DMS79 (cell line): Measurements from ENCODE around the gene RECQL.
"Not testable (repeated sequence)": the region's sequence is repeated elsewhere in the genome, so short reads cannot be mapped to it uniquely, and the experiment has no call there.

Experiments
- DNase-seq: peaks from one replicate; lab custom pipeline; 2025; lab: John Stamatoyannopoulos, UW

The RECQL gene

DNA sequence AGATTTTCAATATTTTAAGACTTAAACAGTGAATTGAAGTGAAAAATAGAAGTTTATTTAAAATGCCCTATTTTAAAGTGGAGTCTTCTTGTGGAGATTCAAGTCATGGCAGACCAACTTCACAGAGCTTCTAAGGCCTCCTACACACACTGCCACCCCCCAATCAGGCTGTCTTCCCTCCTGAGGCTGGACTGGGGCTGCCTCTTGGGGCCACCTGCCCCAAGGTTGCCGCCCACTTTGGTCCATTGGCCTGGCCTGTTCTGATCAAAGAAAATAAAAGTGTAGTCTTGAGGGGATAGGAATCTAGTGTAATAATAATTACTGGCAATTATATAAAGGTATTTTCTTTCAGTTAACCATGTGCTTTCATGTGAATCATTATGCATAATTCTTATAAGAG, 1.4 kb upstream of the RECQL start:
- DNase-seq, result no peak

DNA sequence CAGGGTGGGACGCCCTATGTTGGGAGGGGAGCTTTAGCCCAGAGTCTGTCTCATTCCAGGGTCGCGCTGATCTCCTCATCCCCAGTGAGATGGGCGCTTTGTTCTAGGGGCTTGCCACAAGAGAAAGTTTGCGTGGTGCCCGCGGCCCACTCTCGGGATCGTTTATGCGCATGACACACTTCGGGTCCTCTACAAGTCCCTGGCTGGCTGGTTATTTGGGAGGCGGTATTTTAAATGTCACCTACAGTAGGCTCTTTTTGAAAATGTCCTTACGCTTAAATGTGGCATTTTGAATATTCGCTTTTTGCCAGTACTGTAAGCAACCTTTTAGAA, 695 bp upstream of the RECQL start:
- no peak for DNase-seq

DNA sequence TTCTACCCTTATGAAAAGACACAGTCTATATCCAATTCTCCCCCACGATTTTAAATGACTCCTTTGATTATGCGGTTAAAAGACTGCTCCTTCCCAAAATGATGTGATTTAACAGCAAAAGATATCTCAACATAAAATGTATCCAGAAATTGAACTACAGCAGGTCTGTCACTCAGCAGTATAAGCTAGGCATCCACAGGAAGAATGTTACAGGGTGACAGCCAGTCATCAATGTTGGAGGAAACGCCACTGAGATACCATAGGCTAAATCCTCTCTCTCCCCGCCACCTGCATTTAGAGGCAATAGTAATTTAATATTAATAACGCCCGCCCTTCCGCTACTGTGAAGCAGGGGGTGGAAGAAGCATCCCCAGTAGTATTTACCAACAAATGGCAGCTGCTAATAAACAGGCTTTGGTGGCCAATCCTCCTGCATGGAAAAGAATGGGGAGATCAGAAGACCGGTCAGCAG, 613 bp downstream of the RECQL start:
- DNase-seq, result no peak

DNA sequence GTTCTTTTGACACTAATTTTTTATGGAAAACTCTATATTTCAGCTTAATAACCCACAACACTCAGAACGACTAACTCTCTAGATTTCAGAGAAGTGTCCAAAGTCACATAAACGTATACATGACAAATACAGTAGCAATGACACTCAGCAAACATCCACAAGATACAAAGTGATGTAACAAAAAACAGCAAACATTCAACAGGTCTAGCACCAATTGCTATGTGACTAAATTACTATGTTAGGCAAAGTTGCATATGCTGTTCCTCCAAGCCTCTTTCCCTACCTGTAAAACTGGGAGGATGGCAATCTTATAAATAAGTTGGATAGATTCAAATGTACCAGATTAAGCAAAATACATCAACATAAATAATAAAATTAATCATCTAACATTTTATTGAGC, 1.7 kb downstream of the RECQL start:
- no peak for DNase-seq

DNA sequence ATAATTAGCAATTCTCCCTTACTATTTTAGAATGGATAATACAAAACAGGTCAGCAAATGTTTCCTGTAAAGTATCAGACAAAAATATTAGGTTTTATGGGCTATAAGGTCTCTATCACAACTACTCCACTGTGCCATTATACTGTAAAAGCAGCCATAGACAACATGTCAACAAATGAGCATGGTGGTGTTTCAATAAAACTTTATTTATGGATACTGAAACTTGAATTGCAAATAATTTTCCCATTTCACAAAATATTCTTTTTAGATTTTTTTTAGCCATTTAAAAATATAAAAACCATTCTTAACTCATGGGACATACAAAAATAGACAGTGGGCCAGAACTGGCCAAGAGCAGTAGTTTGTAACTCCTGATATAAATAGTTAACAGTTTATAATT, 15.4 kb downstream of the RECQL start:
- no peak for DNase-seq

DNA sequence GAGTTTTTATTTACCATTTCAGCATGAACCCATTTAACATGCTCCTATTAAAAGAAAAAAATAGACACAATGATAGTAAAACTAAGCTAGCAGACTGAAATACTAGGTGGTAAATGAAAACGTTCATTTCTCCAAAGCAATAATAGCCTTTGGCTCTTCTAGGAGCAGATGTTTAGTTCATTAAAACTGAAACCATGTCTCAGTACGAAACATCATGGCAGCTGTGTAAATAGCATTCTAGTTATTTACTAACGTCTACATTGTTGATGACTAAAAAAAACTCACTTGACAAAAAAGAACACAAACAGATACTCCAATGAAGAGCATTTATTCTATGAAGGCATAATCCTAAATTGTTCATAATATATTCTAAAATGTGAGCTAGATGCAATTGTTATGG, 17.9 kb downstream of the RECQL start:
- DNase-seq, result no peak

DNA sequence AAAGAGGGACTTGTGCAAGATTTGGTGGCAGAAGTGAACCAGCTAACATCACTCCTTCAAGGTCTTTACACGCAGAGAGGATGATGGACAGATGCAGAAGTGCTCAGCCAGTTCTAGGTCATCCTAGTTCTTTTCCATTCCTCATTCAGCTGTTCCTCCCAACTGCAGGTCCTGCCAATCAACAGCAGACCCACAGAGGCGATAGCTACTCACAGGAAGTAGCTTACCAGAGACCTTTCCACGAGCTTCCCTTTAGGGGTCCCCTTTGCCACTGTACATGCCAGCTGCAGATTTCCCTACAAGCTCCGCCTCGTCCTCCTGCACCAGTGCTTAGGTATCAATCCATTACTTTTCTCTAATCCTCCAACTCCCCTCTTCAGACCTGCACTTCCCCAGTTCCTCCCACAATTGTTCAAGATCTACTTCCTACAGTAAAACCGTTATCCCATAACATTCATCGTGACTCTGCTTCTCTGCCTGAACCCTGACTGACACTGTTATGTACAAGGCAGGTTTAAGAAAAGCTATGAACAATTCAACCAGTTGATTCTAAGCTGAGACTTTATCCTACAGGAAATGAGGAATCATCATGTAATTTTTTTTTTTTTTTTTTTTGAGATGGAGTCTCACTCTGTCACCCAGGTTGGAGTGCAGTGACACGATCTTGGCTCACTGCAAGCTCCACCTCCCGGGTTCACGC, 22.5 kb downstream of the RECQL start:
- no peak for DNase-seq

DNA sequence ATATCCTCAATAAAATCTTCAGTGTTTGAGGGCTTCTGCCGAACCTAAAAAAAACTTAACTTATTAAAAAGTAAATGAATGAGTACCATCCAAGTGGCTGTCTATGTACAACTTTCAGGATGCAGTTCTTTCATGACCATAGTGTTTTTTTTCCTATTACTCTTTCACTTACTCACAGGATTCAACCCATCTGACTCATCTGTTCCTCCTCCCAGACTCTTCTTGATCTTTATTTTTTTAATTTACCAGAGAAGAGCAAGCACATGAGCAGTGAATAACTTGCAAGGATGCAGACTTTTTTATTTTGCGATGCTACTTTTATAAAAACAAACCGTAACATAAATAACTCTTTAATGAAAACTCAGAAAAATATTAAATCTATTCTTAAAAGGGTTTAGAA, 24.5 kb downstream of the RECQL start:
- no peak for DNase-seq

DNA sequence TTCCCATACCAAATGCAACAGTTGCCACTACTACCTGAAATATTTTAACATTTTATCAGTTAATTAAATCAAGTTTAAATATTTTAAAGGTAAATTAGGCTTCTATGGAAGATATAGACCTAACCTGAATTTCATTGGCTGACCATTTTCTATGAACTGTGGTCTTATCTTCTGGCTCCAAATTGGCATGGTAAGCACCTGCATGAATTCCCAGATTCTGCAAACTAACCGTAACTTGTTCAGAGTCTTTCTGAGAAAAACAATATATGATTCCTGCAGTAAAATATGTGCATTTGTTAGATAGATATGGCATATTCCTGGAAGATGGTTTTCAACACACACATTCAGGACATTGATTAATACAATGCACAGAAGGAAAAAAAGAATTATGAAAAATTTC, 25.9 kb downstream of the RECQL start:
- no peak for DNase-seq

DNA sequence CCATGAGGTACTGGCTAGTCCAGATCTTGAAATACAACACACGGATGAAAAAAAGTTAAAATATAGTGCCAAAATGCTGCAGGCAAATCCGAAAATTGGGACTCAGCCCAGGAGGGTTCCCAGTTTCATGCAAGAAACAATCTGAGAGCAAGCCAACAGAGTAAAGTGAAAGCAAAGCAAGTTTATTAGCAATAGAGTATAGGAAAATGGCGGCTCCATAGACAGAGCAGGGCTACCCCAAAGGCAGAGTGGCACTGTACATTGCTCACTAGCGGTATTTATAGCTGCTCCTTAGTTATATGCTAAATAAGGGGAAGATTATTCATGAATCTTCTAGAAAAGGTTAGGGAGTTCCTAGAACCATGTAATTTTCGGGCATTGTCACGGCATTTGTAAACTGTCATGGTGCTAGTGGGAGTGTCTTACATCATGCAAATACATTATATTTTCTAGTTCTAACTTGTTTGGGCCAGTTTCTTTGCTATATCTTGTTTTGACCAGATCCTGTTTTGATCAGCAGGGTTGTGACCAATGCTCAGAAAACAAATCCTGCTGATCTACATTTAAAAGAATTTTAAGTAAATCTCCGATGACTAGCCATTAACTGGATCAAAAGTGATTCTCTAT, 29.1 kb downstream of the RECQL start:
- no peak for DNase-seq

DNA sequence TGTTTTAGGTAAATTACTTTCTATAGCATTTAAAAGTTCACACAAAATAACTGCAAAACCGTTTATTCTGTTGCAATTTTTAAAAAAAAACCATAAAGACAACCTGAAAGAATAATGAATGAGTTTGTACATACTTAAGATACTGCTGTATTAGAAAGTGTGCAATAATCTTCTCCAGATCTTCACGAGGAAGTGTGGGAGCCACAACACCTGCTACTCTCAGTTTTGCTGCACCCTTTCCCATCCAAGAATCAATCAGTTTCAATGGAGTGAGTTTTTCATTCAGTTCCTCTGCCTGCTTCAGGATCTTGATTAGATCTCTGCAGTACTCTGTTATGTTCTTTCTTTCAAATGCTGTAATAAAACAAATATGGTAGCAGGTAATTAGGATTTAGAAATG, 30.1 kb downstream of the RECQL start:
- DNase-seq, result no peak

DNA sequence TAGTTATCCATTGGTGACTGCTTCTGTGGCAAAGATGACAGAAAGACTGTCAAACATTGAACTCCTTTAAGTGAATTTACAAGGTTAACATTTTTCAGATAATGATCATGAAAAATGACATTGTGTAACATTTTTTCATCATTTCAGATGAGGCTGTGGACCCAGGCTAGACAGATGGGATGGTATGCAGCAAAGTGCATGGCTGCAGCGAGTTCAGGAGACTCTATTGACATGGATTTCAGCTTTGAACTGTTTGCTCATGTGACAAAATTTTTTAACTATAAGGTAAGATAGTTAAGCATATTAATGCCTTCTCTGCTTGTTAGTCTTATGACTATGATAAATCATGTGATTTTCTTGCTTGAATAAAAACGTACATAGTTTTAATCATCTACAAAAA, 34.1 kb downstream of the RECQL start:
- DNase-seq, result not testable (repeated sequence)

DNA sequence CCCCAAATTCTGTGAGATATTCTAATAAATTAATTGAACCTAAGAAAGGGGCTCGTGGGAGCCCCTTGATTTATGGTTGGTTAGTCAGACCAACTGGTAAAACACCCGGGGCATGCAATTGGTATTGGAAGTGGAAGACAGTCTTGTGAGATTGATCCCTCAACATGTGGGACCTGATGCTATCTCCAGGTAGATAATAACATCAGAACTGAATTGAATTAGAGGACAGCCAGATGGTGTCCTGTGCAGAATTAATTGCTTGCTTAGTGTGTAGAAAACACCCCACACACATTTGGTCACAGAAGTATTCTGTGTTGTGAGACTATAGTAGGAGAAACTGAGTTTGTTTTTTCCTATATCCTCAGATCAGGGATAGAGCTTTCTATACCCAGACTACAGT, 42.0 kb downstream of the RECQL start:
- no peak for DNase-seq

DNA sequence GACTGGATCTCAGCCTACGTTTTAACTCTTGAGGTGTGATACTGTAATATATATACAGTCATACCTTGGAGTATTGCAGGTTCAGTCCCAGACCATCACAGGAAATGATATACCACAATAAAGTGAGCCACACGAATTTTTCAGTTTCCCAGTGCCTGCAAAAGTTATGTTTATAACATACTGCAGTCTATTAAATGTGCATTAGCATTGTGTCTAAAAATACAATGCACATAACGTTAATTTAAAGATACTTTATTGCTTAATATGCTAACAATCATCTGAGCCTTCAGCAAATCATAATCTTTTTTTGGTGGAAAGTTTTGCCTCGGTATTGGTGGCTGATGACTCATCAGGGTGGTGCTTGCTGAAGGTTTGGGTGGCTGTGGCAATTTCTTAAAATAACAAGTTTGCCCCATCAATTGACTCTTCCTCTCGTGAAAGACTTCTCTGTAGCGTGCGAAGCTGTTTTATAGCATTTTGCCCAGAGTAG, 45.1 kb downstream of the RECQL start:
- DNase-seq, result no peak

DNA sequence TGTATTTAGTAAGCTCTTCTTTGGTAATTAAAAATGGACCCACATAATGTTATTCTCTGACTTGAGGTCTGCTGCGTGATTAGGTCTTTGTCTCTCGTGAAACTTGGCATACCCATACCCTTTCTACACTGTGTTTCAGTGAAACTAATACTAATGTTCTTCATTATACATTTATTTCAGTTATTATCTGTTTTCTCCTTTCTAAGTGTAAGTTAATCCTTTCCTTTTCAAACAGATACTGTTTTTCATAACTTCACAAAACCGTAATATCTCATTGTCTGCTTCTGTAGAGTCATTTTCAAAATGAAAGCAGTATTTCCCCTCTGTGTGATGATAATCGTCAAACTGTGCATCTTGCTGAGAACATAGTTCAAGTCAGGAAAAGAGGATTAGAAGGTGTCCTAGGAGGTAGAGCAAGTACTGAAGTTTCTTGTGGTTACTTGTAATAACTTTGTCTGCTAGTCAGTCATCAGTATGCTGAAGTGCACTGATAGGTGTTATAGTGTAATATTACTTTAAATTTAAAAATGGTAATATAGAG, 48.1 kb downstream of the RECQL start:
- DNase-seq, result no peak

DNA sequence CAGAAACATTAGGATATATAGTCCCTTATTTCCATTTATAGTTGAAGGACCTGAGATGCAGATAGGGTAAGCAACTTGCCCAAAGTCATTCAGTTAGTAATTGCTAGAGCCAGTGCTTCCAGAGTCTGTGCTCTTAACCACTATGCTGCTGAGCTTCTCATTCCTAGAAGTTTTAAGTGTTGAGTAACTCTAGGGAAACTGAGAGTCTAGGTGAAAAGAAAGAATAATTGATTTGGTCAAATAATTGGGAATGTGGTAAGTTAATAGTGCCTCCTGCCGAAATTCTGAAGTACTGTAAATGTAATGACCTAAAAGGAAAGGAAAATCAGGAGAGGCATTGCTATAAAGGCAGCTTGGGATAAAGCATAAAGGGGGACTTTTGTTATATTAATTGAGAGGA, 49.9 kb downstream of the RECQL start:
- no peak for DNase-seq

DNA sequence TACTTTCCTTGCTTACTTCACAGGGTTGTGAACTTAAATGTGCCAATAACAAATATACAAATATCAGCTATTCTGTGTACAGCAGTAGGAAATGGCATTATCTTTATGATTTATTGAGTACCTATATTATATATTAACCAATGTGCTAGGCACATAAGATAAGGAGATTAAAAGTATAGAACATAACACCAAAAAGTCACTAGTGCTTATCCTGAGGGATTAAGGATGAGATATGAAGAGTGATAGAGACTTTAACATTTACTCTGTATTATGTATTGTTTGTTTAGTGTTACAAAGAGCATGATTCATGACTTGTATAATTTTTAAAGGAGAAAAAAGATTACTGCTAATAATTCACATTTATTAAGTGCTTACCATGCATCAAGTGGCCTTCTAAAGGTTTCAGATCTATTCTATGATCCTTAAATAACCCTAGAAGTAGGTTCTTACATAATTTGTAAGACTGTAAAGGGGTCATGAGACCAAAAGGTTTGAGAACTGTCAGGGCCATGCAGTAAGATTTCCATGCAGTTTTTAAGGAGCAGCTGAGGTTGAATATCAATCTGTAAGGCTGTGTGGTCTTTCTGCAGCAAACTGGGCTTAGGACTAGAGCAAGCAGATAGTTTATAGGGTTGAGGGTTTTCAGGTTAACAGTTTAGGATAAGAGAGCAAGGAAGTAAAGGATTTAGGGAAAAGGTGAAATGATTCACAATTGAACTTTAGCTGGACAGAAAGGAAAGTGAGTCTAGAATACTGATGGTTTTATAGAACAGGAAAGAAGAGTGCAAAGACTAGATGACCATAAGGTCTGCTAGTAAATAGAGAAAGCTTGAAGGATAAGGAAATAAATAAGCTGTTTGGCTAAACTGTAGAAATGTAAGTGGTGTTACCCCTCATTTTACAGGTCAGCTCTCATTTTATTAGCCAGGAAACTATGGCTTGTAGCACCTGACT, 57.0 kb downstream of the RECQL start:
- no peak for DNase-seq

DNA sequence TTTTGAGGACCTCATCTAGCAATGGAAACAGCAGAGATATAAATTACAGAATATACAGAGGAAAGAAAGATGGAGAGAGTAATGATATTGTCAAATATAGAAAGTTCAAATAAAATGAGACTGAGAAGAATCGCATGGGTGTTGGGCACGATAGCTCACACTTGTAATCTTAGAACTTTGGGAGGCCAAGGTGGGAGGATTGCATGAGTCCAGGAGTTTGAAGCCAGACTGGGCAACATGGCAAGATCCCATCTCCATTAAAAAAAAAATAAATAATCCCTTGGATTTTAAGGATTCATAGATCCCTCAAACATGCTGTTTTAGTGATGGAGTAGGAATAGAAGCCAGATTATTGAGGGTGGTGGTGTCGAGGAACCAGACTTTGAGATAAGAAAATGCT, 62.1 kb downstream of the RECQL start:
- no peak for DNase-seq

DNA sequence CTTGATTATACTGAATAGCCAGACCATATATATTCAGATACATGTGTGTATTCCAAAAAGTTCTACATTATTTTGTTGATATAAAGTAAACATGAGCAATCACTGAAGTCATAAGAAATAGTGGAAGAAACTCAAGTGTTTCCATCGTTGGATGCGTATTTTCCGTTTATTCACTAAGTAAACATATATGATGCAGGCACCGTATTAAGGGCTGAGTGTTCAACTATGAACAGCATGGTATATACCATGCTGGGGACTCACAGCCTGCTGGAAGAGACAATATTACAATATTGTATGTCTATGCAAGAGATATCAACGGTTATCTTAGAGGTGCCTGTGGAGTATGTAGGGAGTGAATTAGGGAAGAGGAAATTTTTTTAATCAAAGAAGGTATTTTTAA, 62.8 kb downstream of the RECQL start:
- no peak for DNase-seq

DNA sequence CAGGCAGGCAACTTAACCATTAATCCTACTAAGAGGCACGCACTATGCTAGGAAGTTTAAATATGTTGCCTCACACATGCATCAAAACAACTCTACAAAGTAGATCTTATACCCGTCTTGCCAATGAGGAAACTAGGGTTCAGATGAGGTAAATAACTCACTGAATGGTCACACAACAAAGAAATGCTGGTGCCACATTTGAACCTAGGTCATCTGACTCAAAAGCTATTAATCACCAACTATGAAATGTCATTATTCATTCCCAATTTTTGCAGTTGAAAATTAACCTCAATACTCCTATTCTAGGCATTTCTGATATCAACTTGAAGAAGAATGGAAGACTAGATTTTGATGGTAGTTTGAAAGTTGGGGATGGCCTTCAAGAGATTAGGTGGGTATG, 66.7 kb downstream of the RECQL start:
- no peak for DNase-seq

DNA sequence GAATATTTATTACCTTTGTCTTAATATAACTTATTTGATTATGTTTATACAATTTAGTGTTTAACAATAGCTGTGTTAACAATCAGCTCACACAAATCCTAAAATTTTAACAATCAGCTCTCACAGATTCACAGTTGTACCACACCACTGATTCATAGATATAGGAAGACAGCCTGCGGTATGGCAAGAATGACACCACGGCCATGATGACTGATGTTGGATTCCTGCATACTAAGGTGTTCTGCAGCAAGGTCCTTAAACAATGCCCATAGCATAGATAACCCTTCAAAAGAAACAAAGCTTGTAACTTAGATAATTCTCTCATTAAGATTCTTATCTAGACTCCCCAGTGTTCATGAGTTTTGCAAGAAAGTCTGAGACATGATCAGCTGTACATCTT, 67.9 kb downstream of the RECQL start:
- DNase-seq, result no peak

DNA sequence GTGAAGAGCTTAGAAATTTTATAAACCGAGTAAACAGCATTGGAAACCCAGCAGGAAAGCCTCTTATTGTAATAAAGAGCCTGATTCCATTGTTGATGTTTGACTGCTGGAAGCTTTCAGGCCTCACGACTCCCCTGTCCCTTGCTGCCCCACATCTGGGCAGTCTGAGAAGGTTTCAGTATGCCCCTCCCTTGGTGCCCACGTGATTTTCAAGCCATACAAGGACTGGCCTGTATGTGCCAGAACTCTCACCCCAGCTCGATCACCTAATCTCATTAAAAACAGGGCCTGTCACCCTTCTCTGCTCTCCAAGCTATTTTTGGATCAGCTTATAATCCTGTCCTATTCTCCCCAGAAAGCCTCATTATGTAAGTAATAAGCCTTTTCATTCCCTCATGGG, 71.4 kb downstream of the RECQL start:
- DNase-seq, result no peak

DNA sequence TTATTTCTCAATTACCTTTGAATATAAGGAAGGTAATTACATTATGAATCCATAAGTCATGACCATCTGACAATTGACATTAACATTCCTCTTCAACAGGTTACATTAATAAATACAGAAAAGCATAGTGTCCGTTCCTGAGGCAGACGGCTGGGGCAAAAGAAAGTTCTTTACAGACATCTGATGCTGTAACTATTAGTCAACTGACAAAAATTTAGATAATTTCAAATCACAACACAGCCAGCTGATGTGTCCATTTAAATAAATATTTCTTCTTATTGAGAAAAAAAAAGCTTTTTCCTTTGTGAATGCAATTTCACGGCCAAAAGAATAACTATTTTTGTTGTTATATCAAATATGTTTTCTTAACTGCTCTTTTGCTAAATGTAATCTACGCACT, 73.2 kb downstream of the RECQL start:
- no peak for DNase-seq
